Lower leg skin (tissue), 3 donors: ENCODE measurements around the gene NCOR2.

Experiments
- POLR2A ChIP-seq, 2 donors: fragments of 450-650 bp; IDR thresholded peaks; one replicate each; pipeline ENCODE4 v1.6.1; 2016 to 2017; ENCODE audit warnings: antibody characterized with exemption in 2 of 2, mild to moderate bottlenecking in 1 of 2, moderate library complexity in 1 of 2
- TF ChIP-seq, protein P1 (sequence below), 3 donors: fragments of 450-650 bp; IDR thresholded peaks; one replicate each; pipeline ENCODE4 v1.5.1; 2016; ENCODE audit warnings: antibody characterized with exemption in 3 of 3, mild to moderate bottlenecking in 3 of 3, moderate library complexity in 2 of 3

DNA sequence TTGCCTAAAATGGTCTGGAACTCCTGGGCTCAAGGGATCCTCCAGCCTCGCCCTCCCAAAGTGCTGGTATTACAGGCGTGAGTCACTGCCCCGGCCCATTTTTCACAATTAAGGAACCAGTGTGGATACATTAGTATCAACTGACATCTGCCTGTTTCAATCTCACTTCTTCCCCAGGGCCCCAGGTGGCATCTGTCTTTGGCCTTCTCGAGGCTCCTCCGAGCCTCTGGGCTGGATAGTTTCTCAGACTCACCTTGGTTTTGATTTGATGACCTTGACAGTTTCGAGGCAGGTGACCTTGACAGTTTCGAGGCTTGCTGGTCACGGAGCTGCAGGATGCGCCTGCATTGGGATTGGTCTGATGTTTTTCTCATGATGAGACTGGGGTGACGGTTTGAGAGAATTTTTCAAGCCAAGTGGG is 41.0 kb upstream of the NCOR2 start:
- no peak for TF ChIP-seq POLR2A (IDR thresholded peaks at IDR 0.05)
- TF ChIP-seq, protein P1, sequence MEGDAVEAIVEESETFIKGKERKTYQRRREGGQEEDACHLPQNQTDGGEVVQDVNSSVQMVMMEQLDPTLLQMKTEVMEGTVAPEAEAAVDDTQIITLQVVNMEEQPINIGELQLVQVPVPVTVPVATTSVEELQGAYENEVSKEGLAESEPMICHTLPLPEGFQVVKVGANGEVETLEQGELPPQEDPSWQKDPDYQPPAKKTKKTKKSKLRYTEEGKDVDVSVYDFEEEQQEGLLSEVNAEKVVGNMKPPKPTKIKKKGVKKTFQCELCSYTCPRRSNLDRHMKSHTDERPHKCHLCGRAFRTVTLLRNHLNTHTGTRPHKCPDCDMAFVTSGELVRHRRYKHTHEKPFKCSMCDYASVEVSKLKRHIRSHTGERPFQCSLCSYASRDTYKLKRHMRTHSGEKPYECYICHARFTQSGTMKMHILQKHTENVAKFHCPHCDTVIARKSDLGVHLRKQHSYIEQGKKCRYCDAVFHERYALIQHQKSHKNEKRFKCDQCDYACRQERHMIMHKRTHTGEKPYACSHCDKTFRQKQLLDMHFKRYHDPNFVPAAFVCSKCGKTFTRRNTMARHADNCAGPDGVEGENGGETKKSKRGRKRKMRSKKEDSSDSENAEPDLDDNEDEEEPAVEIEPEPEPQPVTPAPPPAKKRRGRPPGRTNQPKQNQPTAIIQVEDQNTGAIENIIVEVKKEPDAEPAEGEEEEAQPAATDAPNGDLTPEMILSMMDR (IDR thresholded peaks at IDR 0.05): no peak
